ENCODE measurements around the gene MEIG1.
"Not testable (repeated sequence)": the region's sequence is repeated elsewhere in the genome, so short reads cannot be mapped to it uniquely, and the experiment has no call there.

Gene MEIG1, protein sequence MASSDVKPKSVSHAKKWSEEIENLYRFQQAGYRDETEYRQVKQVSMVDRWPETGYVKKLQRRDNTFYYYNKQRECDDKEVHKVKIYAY

DNA sequence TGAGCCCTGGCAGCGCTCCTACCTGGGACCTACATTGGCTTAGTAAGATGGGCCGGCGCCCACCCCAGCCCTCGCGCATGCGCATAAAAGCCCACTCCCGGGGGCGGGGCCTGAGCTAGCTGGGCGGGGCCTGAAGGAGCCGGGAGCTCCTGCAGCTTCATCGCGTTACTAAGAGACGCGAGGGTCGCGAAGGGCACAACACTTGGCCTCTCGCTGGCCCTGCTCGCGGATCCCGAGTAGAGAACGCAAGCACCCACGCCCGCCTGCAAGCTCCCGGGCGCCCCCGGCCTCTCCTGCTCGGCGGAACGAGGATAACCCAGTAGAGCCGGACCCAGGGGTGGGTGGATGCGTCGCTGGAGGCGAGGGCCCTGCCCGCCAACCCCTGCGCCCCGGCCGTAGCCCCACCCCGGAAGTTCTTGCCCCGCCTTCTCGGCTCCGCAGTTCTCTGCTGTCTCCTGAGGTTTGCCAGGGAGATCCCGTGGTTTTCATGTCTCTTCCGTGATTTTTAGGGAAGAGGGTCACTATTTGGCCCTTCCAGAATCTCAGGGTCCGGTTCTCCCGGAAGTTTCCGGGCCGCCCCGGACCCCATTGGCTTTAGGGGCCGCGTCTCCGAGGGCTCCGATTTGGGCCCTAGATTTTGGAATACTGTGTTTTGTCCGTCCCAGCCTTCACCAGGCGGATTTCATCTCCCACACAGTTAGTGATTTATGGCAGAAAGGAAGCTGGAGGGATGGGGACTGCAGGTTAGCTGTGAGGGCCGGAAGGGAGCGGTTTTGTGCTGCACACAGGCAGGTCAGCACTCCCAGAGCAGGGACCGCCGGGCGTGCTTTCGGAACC is at the start of gene MEIG1:
Gene MEIG1 (plus strand): TSS at position 168 of the 837 bp plus-strand sequence. CDS start 7,081 bp downstream, outside the sequence.
- DNase-seq (ENCODE audit: low read depth): peak; percentile 90

DNA sequence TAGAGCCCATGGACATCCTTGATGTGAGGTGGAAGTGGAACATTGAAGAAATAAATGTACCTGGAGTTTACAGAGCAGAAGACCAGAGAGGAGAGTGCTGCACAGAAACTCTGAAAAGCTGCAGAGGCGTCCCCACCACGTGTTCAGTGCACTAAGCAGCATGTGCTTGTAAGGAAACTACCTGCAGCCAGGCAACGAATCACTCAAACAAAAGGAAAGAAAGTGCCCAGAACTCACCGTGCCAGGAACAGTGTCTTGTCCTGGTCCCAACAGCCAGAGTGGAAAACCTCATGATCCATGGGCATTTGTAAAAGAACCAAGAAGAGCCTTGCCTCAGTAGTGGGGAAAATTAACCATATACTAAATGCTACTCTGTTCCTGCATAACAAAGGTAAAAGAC is 48.2 kb upstream of the MEIG1 start:
- no peak for DNase-seq (ENCODE audit: low read depth)

GRCh38 chr10:14911801-14912200 is 47.4 kb upstream of the MEIG1 start:
- no peak for DNase-seq (ENCODE audit: low read depth)

GRCh38 chr10:14916600-14916999 is 42.6 kb upstream of the MEIG1 start:
- no peak for DNase-seq (ENCODE audit: low read depth)

DNA sequence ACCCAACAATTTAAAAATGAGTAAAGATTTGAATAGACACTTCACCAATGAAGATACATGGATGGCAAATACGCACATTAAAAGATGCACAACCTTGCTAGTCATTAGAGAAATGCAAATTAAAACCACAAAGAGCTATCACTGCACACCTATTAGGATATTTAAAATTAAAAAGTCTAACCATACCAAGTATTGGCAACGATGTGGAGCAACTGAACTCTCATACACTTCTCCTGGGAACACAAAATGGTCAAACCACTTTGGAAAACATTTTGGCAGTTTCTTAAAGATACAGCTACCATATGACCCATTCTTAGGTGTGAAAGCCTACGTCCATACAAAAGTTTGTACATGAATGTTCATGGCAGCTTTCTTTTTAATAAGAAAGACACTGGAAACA is 41.4 kb upstream of the MEIG1 start:
- no peak for DNase-seq (ENCODE audit: low read depth)

DNA sequence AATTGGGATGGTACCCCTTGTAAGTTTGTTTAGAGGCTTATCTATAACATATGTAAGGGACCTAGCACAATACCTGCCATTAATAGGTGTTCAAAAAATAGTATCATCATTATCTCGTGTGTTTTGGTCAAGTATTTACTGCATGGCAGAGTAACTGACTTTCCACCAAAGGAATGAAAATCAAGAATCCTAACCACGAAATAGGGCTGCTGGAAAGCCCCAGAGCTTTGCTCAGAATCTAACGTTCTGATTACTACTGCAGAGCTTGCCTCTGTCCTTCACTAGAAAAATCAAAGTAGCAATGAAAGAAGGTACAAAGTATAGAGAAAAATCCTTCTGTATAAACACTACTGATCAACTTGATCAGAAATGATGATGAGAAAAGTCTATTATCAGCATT is 40.2 kb upstream of the MEIG1 start:
- no peak for DNase-seq (ENCODE audit: low read depth)

- no peak for DNase-seq (ENCODE audit: low read depth)
Measured at GRCh38 chr10:14924013-14924412, 35.2 kb upstream of the MEIG1 start.

DNA sequence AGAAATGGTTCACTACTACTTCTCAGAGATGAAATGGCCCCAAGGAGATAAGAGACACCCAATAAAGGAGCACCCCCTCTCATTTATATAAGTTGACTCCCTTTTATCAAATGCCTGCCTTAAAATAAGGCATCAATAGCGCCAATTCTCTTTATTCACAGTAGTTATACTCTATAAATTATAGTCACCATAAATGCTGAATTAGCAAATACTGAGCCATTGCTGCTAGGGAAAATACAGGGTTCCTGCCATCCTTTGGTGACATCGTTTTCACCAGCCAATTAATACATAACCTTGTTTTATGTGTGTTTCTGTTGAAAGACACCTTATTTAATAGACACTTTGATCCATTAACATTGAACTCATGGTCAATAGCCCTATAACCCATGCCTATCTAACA is 33.9 kb upstream of the MEIG1 start:
- DNase-seq (ENCODE audit: low read depth): no peak

GRCh38 chr10:14926061-14926470 is 33.1 kb upstream of the MEIG1 start:
- DNase-seq (ENCODE audit: low read depth): no peak

DNA sequence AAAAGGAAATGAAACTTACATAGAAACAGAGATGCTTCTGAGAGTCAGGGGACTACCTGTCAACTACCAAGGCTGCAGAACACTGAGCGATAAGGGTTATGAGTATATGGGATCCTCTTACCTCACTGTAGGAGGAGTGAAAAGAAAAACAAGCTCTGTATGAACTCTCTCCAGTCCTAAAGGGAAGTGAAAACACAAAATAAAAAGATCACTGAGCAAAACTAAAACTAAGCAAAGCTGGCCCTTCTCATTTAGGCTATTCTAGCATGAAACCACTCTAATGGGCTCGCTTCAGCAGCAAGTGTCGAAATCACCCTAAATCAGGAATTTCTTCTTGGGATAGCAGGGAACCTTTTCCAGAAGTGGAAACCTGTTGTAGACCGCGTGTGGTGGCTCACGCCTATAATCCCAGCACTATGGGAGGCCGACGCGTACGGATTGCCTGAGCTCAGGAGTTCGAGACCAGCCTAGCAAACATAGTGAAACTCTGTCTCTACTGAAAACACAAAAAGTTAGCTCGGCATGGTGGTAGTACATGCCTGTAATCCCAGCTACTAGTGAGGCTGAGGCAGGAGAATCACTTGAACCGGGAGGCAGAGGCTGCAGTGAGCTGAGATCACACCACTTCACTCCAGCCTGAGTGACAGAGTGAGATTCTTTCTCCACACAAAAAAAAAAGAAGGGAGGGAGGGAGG is 32.3 kb upstream of the MEIG1 start:
- no peak for DNase-seq (ENCODE audit: low read depth)

DNA sequence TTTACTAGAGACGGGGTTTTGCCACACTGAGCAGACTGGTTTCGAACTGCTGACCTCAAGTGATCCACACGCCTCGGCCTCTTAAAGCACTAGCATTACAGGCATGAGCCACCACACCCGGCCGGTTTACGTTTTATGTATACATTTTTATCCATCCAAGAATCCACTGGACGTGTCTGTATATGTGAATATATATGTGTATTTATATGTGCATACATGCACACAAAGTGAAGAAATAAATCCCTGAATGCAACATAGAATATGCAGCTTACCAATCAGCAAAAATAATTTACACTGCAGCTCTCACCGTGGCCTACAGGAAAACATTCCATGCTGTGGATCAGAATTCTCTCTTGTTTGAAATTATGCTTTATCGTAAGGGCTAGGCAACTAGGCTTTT is 28.6 kb upstream of the MEIG1 start:
- DNase-seq (ENCODE audit: low read depth): no peak

GRCh38 chr10:14936584-14936983 is 22.6 kb upstream of the MEIG1 start:
- no peak for DNase-seq (ENCODE audit: low read depth)

- DNase-seq (ENCODE audit: low read depth): not testable (repeated sequence)
Measured at GRCh38 chr10:14938971-14939370, 20.2 kb upstream of the MEIG1 start.

DNA sequence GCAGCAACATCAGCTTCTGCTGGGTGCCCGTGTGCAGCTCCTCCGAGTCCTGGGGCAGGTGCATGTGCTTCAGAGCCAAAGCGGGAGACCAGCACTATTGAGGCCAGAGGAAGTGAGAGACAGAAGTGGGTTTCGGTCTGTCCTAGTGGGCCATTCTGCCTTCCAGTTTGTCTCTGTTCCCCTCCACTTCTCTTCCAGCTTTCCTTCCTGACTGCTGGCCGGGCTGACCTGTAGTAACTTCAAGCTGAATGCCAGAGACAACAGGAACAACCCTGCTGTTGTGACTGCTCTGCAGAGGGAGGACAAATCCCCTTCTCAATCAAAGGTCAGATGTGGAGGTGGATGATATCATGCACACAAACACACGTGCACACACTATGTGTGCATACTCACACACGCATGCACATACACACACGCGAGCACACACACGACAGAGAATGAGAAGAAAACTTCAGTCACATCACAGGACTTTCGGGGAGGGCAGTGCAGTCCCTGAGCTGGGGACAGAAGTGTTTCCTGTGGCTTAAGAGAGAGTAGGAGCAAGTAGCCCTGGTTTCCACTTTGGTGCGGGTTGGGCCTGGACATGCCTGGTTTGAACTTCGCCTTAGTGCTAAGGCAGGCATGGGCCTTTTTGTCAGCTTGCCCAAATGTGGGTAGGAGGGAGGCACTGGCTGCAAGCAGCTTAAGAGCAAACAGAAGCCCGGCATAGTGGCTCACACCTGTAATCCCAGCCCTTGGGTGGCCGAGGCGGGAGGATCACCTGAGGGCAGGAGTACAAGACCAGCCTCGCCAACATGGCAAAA is 16.8 kb upstream of the MEIG1 start:
- not testable (repeated sequence) for DNase-seq (ENCODE audit: low read depth)

DNA sequence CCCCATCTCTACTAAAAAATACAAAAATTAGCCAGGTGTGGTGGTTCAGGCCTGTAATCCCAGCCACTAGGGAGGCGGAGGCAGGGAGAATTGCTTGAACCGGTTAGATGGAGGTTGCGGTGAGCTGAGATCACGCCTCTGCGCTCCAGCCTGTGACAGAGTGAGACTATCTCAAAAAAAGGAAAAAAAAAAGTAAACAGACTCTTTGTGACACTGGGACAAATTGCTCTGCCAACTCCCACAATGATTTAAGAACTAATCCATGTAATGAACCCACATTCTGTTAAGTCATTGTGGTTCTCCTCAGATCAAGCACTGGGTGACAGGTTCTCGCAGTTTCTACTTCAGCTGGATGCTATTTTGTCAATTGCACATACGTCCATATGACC is 16.2 kb upstream of the MEIG1 start:
- DNase-seq (ENCODE audit: low read depth): not testable (repeated sequence)

DNA sequence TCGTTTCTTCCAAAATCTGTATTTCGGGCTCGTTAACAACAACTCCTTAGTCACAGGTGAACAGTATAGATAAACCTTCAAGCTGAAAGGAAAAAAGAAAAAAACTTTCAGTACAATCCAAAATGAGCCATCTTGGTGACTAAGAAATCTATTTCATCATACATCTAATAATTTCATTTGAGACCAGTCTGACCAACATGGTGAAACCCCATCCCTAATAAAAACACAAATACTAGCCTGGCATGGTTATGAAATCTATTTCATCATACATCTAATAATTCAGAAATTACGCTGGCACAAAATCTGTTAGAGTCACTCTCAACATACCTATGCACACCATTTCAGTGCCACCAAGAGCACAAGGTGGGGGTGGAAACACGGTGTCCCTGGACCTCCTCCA is 14.1 kb upstream of the MEIG1 start:
- no peak for DNase-seq (ENCODE audit: low read depth)

DNA sequence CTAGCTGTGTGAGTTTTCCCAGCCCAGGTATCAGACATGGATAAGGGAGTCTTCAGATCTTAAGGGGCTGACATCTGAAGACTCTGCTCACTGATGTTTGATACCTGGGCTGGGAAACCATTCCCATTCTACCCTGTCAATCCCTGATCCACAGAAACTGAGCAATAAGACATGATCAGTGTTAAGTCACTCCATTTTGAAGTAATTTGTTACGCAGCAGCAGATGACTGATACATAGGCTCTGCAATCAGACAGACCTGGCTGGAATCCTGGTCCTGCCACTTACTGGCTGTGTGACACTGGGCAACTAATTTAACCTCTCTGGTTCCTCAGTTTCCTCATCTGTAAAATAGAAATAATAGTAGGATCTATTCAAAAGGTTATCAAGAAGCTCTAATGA is 11.9 kb upstream of the MEIG1 start:
- no peak for DNase-seq (ENCODE audit: low read depth)

DNA sequence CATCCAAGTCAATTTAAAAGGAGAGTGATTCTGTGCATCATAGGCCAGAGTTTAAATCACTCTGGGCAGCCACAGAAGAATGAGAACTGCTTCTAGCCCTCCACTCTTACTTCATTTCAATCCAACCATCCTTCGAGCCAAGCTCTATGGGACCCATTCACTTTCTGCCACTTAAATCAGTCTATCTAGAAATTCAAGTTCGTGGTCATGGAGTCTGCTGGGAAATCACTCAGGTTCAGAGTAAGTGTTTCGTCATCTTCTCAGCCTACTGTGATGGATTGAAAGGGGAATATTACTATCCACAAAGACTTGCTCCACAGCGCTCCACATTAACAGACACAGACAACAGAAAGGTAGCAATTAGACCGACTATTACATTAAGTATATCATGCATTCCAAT is 9.9 kb upstream of the MEIG1 start:
- DNase-seq (ENCODE audit: low read depth): no peak

DNA sequence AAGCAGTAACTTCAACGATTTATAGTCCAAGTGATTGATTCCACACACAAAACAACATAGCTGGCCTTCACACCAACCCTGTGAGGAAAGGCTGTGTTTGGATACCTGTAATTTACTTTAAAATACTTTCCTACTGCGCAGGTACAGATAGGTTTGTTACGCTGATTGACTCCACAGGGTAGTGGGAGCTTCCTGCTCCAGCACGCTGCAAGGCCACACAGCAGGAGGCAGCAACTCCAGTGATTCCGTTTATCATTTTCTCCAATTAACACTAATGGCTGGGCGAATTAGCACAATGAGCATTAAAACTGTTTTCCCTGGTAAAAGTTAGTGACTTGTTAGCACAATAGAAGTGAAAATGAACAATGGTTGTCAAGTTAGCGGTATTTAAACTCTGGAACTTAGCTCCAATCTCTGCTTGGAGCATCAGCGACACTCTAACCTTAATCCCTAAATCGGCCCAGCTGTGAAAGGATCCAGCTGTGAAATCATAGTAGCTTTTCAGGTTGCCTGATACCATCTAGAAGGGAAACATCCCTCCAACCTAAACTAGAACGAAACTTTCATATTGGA is 6.3 kb upstream of the MEIG1 start:
- no peak for DNase-seq (ENCODE audit: low read depth)

- DNase-seq (ENCODE audit: low read depth): no peak
Measured at GRCh38 chr10:14953424-14954000, 5.7 kb upstream of the MEIG1 start.

GRCh38 chr10:14954001-14954770 is 5.0 kb upstream of the MEIG1 start, which contains the start of gene DCLRE1C:
TSS of gene DCLRE1C (minus strand) at chr10:14954096. CDS start at chr10:14954010, 86 bp downstream.
- peak; percentile 78 for DNase-seq (ENCODE audit: low read depth)
